Mucosa of stomach (tissue), 1 donor: ENCODE results near the gene EP400.

Experiments
- H3K27me3 ChIP-seq: one replicate; pipeline ENCODE4 v1.7.0; 2013; ENCODE audit warnings: mild to moderate bottlenecking, low read length; ENCODE audit not compliant: control insufficient read depth, insufficient read depth
- H3K36me3 ChIP-seq: one replicate; pipeline ENCODE4 v1.7.0; 2013; ENCODE audit warnings: low read length; ENCODE audit not compliant: control insufficient read depth, insufficient read depth
- H3K4me1 ChIP-seq: one replicate; pipeline ENCODE4 v1.7.0; 2013; ENCODE audit warnings: mild to moderate bottlenecking, low read length; ENCODE audit not compliant: control insufficient read depth, insufficient read depth
- H3K4me3 ChIP-seq: one replicate; pipeline ENCODE4 v1.7.0; 2013; ENCODE audit warnings: low read length
- H3K9ac ChIP-seq: one replicate; pipeline ENCODE4 v1.7.0; 2013; ENCODE audit warnings: mild to moderate bottlenecking, low read length, moderate library complexity
- H3K9me3 ChIP-seq: one replicate; pipeline ENCODE4 v1.7.0; 2013; ENCODE audit warnings: mild to moderate bottlenecking, low read length, moderate library complexity; ENCODE audit not compliant: control insufficient read depth
- donor health status: Pancreatic carcinoma.

EP400 gene

DNA sequence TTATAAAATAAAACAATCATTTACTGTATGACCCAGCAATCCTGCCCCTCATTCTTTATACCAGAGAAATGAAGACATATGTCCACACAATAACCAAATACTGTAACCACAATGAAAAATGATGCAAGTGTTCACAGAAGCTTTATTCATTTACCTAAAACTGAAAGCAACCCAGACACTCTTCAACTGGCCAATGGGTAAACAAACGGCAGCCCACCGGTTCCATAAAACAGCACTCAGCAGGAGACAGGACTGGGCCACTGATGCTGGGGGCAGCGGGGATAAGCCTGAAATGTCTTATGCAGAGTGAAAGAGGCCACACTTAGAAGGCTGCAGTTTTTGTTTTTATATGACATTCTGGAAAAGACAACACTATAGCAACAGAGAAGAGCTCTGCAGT is 179.3 kb downstream of the EP400 start:
- no peaks in the 10 kb centered on the region for H3K9me3 ChIP-seq
- H3K4me3 ChIP-seq = no peak overlapping the region
- H3K9ac ChIP-seq = no peak overlapping the region
- H3K36me3 ChIP-seq = no peaks in the 10 kb centered on the region
- H3K27me3 ChIP-seq = no peaks in the 10 kb centered on the region
- H3K4me1 ChIP-seq = no peaks in the 10 kb centered on the region

DNA sequence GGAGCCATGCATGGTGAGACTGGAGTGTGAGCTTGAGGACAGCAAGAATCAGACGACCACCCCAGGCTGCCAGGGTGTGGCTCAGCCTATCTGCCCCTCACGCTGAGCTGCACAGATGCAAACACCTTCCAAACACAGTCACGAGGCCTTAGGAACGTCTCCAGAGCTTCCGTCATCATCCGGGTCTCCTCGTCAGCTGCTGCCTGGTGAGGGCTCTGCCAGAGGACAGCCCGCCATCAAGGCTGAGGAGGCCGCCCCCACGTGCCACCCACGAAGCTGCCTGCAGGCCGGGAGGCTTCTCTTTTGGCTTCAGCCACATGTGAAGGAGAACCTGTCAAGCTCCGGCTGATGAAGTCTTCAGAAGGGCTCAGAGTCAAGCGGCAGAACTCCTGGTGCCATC is 180.9 kb downstream of the EP400 start:
- no peaks in the 10 kb centered on the region for H3K27me3 ChIP-seq
- H3K9me3 ChIP-seq = no peaks in the 10 kb centered on the region
- H3K4me3 ChIP-seq = no peak overlapping the region
- no peaks in the 10 kb centered on the region for H3K4me1 ChIP-seq
- no peak overlapping the region for H3K9ac ChIP-seq
- H3K36me3 ChIP-seq = no peaks in the 10 kb centered on the region
